HG03558 (cell line): ENCODE measurements around the gene FHOD1.

Experiments used
- ATAC-seq: cut with Tn5 transposase; IDR thresholded peaks from one replicate; pipeline ENCODE4 v1.9.1; 2021; ENCODE audit warnings: moderate number of reproducible peaks; ENCODE audit not compliant: unreplicated experiment; ENCODE audit errors: extremely low read depth

FHOD1 gene

GRCh38 chr16:67236563-67237395, 10.5 kb downstream of the FHOD1 start:
- no peak for ATAC-seq

DNA sequence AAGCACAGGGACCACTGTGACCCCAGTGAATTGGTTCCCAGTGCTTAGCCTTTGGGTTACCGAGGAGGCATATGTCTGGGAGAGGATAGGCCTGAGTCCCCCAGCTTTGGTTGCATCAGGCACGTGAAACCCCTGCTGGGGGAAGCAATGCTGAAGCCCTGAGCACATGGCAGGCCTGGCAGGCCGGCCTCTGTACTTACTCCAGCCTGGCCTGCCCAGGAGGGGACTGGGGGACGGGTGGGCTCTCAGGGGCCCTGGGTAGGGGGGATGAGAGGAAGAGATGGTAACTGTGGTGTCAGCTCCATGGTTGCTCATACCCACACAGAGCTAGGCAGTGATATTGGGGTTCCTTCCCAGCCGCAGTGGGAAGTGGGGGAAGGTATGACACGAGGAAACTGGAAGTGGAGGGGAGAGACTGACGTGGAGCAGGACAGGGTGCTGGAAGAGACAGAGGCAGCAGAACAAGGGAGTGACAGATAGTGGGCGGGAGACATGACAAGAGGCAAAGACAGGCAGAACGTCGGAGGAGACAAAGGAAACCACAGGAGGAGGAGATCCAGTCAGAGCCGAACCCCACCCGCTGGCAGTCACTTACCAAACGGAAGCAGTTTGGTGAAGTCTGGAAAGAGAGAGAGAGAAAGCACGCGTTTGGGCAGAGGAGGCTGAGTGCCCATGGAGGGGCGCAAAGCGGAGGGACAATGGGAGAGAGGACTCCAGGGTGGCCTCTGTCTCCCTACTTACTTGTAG, 11.3 kb downstream of the FHOD1 start:
- ATAC-seq, result no peak

GRCh38 chr16:67234180-67234597, 13.1 kb downstream of the FHOD1 start:
- ATAC-seq, result no peak

GRCh38 chr16:67233596-67233995, 13.7 kb downstream of the FHOD1 start:
- no peak for ATAC-seq

GRCh38 chr16:67230809-67231660, 16.2 kb downstream of the FHOD1 start:
- ATAC-seq, result no peak

GRCh38 chr16:67229906-67230808, 17.1 kb downstream of the FHOD1 start:
- ATAC-seq, result no peak

DNA sequence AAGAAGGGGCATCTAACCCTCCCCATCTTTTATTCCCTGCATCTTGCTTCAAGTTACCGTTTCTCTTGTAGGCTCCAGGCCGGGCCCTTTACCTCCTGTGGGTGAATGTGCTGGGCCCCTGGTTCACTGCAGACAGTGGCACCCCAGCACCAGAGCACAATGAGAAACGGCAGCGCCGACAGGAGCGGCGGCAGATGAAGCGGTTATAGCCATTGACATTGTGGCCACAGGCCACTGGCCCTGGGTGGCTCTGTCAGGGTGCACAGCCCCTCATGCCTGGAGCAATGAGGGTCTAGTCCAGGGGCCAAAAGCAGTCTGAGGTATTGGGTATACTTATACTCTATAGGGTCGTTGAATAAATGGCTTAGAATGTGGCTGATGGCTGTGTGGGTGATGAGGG, 18.4 kb downstream of the FHOD1 start:
- ATAC-seq, result no peak

DNA sequence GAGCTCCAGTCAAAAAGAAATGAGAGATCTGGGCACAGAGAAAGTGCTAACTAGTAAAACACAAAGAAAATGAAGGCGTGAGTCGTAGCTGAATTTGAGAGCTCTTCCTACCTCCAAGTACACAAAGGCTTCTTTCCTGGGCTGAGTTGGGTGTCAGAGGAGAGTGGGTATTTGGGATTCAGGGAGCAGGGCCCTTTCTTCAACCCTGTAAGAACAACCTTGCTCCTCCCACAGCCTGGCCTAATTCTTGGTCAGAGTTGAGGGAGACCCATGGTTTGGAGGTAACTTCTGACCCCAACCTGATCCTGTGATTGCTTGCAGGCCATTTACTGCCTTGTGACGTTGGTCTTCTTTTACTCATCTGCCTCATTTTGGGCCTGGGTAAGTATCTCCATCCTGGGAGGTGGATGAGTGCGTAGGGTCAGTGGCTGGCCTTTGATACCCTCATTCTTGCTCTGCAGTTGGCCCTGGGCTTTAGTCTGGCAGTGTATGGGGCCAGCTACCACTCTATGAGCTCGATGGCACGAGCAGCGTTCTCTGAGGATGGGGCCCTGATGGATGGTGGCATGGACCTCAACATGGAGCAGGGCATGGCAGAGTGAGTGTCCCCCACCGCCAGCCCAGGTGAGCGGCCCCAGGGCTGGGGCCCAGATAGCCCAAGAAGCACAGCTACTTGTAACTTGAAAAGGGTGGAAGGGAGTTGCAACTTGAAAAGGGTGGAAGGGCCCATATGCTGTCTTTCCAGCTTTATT, 19.1 kb downstream of the FHOD1 start:
- no peak for ATAC-seq

GRCh38 chr16:67227567-67227921, 19.7 kb downstream of the FHOD1 start:
- ATAC-seq, result no peak

- ATAC-seq, result peak; percentile 85
Observed at GRCh38 chr16:67226804-67227566, 20.3 kb downstream of the FHOD1 start, which contains the start of gene TMEM208. TSS of gene TMEM208 (plus strand) at chr16:67227130. CDS start at chr16:67227219, 89 bp downstream.

GRCh38 chr16:67226295-67226803, 20.9 kb downstream of the FHOD1 start:
- ATAC-seq, result no peak

DNA sequence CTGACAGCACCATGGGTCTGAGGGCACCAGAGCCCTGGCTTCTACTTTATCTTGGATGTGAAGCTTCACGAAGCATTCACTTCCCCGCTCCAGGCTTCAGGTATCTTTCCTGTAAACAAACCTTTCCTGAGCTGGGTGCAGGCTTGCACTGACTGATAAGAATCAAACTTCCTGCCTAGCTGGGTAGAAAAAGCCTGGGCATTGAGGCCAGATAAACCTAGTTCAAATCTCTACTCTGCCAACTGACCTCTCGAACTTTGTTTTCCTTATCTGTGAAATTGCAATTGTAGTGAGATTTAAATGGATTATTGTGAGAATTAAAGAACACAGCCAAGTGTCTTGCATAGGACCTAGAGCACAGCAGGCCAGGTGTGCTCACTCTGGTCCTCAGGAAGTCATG, 23.3 kb downstream of the FHOD1 start:
- no peak for ATAC-seq

- ATAC-seq, result no peak
Observed at GRCh38 chr16:67216612-67217490, 30.4 kb downstream of the FHOD1 start.

- no peak for ATAC-seq
Observed at GRCh38 chr16:67215706-67216105, 31.6 kb downstream of the FHOD1 start.

- no peak for ATAC-seq
Observed at GRCh38 chr16:67213197-67214019, 33.9 kb downstream of the FHOD1 start.

- ATAC-seq, result no peak
Observed at GRCh38 chr16:67212766-67213165, 34.5 kb downstream of the FHOD1 start.
